H1 (cell line): Measurements from ENCODE around the gene UPF2.

Source experiments
- CEBPB ChIP-seq: IDR thresholded peaks from 2 replicates; pipeline ENCODE4 v1.6.1; 2012; ENCODE audit warnings: low read depth, low read length
- CREB1 ChIP-seq: IDR thresholded peaks from 2 replicates; pipeline ENCODE4 v1.6.1; 2012; ENCODE audit warnings: inconsistent platforms
- EZH2 ChIP-seq: fragments of 200-600 bp; sonication (generic); IDR thresholded peaks from 2 replicates; pipeline ENCODE4 v1.7.1; 2012; ENCODE audit warnings: low read depth, mild to moderate bottlenecking, moderate library complexity, low read length, inconsistent platforms; ENCODE audit not compliant: severe bottlenecking
- KDM5A ChIP-seq: fragments of 200-600 bp; IDR thresholded peaks from 2 replicates; pipeline ENCODE4 v1.7.1; 2012; ENCODE audit warnings: mild to moderate bottlenecking, low read length, inconsistent platforms, mixed read lengths
- POLR2A ChIP-seq, 2 experiments: IDR thresholded peaks; 1 replicate in 1 of 2; 2 replicates in 1 of 2; pipeline ENCODE4 v1.6.1; 2011; ENCODE audit warnings: low read depth in 2 of 2, low read length in 2 of 2, mild to moderate bottlenecking in 2 of 2; ENCODE audit errors: control extremely low read depth in 1 of 2
- POLR2AphosphoS5 ChIP-seq: IDR thresholded peaks from 2 replicates; pipeline ENCODE4 v1.6.1; 2011; ENCODE audit warnings: low read depth, low read length
- RBBP5 ChIP-seq: IDR thresholded peaks from 2 replicates; pipeline ENCODE4 v1.7.1; 2012; ENCODE audit warnings: low read depth, mild to moderate bottlenecking, inconsistent platforms, low read length, moderate library complexity, borderline replicate concordance
- RFX5 ChIP-seq: IDR thresholded peaks from 2 replicates; pipeline ENCODE4 v1.6.1; 2011; ENCODE audit warnings: low read depth, low read length, improper control_type of control experiment, borderline replicate concordance
- RNF2 ChIP-seq: fragments of 200-900, 300-1000 bp; sonication (generic); IDR thresholded peaks from 2 replicates; pipeline ENCODE4 v1.7.1; 2016; ENCODE audit warnings: borderline replicate concordance, low read depth, mild to moderate bottlenecking, antibody characterized with exemption, low read length; ENCODE audit not compliant: poor library complexity, severe bottlenecking; ENCODE audit errors: missing control alignments
- SUZ12 ChIP-seq: fragments of 200-600 bp; sonication (generic); IDR thresholded peaks from 2 replicates; pipeline ENCODE4 v1.6.1; 2012; ENCODE audit warnings: mild to moderate bottlenecking, inconsistent platforms, low read length, moderate library complexity, mixed read lengths
- TAF1 ChIP-seq: IDR thresholded peaks from 2 replicates; pipeline ENCODE4 v1.6.1; 2011; ENCODE audit warnings: mild to moderate bottlenecking, low read depth, low read length
- USF2 ChIP-seq: IDR thresholded peaks from 2 replicates; pipeline ENCODE4 v1.6.1; 2011; ENCODE audit warnings: low read length, improper control_type of control experiment
- TF ChIP-seq, protein P1 (sequence below), 3 experiments: IDR thresholded peaks; 1 replicate in 2 of 3; 2 replicates in 1 of 3; pipeline versions ENCODE4 v1.5.1 to v1.6.1; 2011; ENCODE audit warnings: low read length in 3 of 3, mild to moderate bottlenecking in 3 of 3, inconsistent platforms in 2 of 3, low read depth in 1 of 3, moderate library complexity in 1 of 3; ENCODE audit not compliant: insufficient read depth in 1 of 3; ENCODE audit errors: control extremely low read depth in 1 of 3

DNA sequence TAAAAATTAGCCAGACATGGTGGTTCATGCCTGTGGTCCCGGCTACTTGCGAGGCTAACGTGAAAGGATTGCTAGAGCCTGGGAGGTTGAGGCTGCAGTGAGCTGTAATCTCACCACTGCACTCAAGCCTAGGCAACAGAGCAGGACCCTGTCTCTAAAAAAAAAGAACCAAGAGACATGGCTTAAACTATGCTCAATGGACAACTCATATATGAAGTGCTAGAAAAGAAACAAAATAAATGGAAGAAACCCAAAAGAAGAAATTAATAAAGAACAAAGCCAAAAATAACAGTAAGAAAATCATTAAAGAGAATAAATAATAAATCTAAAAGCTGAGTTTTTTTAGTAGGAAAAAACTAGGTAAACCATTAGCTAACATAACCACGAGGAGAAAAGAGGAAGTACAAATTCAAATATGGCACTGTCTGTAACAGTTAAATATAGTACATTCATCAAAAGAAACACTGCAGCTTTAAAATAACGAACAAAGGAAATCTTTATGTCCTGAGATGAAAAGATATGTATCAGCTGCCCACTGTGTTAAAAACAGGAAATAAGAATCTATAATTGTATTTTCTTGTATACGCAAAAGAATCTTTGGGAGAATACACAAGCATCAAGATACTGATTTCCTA lies 48.7 kb downstream of the UPF2 start:
- TF ChIP-seq, protein P1, sequence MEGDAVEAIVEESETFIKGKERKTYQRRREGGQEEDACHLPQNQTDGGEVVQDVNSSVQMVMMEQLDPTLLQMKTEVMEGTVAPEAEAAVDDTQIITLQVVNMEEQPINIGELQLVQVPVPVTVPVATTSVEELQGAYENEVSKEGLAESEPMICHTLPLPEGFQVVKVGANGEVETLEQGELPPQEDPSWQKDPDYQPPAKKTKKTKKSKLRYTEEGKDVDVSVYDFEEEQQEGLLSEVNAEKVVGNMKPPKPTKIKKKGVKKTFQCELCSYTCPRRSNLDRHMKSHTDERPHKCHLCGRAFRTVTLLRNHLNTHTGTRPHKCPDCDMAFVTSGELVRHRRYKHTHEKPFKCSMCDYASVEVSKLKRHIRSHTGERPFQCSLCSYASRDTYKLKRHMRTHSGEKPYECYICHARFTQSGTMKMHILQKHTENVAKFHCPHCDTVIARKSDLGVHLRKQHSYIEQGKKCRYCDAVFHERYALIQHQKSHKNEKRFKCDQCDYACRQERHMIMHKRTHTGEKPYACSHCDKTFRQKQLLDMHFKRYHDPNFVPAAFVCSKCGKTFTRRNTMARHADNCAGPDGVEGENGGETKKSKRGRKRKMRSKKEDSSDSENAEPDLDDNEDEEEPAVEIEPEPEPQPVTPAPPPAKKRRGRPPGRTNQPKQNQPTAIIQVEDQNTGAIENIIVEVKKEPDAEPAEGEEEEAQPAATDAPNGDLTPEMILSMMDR (IDR thresholded peaks at IDR 0.05; ENCODE audit: control extremely low read depth in 1 of 3, insufficient read depth in 1 of 3, low read depth in 1 of 3, low read length in 3 of 3), result no peak
- TF ChIP-seq POLR2A (IDR thresholded peaks at IDR 0.05; ENCODE audit: control extremely low read depth in 1 of 2, low read depth in 2 of 2, low read length in 2 of 2) (no peak), TAF1 (no peak), RNF2 (no peak), EZH2 (no peak), POLR2AphosphoS5 (no peak), CEBPB (no peak), RBBP5 (no peak), CREB1 (no peak), USF2 (no peak), RFX5 (no peak), KDM5A (no peak), SUZ12 (no peak)
